HG03520 (cell line): ENCODE measurements around the gene GPR153.
"Not testable (repeated sequence)": the region's sequence is repeated elsewhere in the genome, so short reads cannot be mapped to it uniquely, and the experiment has no call there.

Experiments used
- ATAC-seq: cut with Tn5 transposase; IDR thresholded peaks from one replicate; pipeline ENCODE4 v1.9.1; 2021; ENCODE audit warnings: mild to moderate bottlenecking, moderate library complexity; ENCODE audit not compliant: unreplicated experiment

GPR153 gene

GRCh38 chr1:6235296-6235677, 25.6 kb downstream of the GPR153 start:
- ATAC-seq = peak; percentile 5

GRCh38 chr1:6234502-6235295, 26.2 kb downstream of the GPR153 start:
- no peak for ATAC-seq

GRCh38 chr1:6233376-6233775, 27.5 kb downstream of the GPR153 start:
- ATAC-seq = no peak

- ATAC-seq = no peak
Measured at GRCh38 chr1:6225651-6226050, 35.2 kb downstream of the GPR153 start.

GRCh38 chr1:6224718-6225117, 36.2 kb downstream of the GPR153 start:
- ATAC-seq = no peak

- no peak for ATAC-seq
Measured at GRCh38 chr1:6223617-6224016, 37.3 kb downstream of the GPR153 start.

GRCh38 chr1:6222636-6223035, 38.3 kb downstream of the GPR153 start:
- no peak for ATAC-seq

- ATAC-seq = no peak
Measured at GRCh38 chr1:6221210-6221784, 39.6 kb downstream of the GPR153 start.

GRCh38 chr1:6220236-6220635, 40.7 kb downstream of the GPR153 start:
- ATAC-seq = no peak

GRCh38 chr1:6219641-6220040, 41.3 kb downstream of the GPR153 start:
- not testable (repeated sequence) for ATAC-seq

- ATAC-seq = no peak
Measured at GRCh38 chr1:6218375-6219164, 42.3 kb downstream of the GPR153 start.

- no peak for ATAC-seq
Measured at GRCh38 chr1:6212193-6212959, 48.5 kb downstream of the GPR153 start.

GRCh38 chr1:6211731-6212130, 49.2 kb downstream of the GPR153 start:
- ATAC-seq = no peak

- no peak for ATAC-seq
Measured at GRCh38 chr1:6210591-6211355, 50.1 kb downstream of the GPR153 start.

- ATAC-seq = no peak
Measured at GRCh38 chr1:6209661-6210580, 51.0 kb downstream of the GPR153 start.

GRCh38 chr1:6208723-6209660, 51.9 kb downstream of the GPR153 start:
- no peak for ATAC-seq

- ATAC-seq = no peak
Measured at GRCh38 chr1:6207921-6208320, 53.0 kb downstream of the GPR153 start.
